C4-2B (cell line): ENCODE measurements around the gene PNPLA2.

Source experiments
- CTCF ChIP-seq: fragments of 450-650 bp; conservative IDR thresholded peaks from 2 replicates; pipeline ENCODE4 v1.5.1; 2017; ENCODE audit warnings: mild to moderate bottlenecking
- ZFX ChIP-seq: fragments of 450-650 bp; IDR thresholded peaks from 2 replicates; pipeline ENCODE4 v1.6.1; 2017

- TF ChIP-seq CTCF = no peak
- TF ChIP-seq ZFX = no peak
Measured at GRCh38 chr11:803467-803742, 15.3 kb upstream of the PNPLA2 start.
